Keratinocyte (primary cell): Measurements from ENCODE around the gene FBXL2. TPM values are rescaled to one million over a fixed set of nuclear protein-coding genes. Genes with fewer than 3 reads are reported as not detected.

ENCODE experiments used
- DNase-seq: peaks from one replicate; pipeline ENCODE4 v3.0.0-alpha.2; 2011; ENCODE audit warnings: low read depth, missing footprints, low spot score
- FAIRE-seq: peaks from 2 replicates; lab custom pipeline; 2011; peaks lifted over from hg19 to GRCh38; lab: Jason Lieb, UNC
- H2AFZ ChIP-seq: 2 replicates; pipeline ENCODE4 v1.6.0; 2012; ENCODE audit warnings: low read length, control low read depth, inconsistent platforms; ENCODE audit not compliant: control insufficient read depth
- H3K27ac ChIP-seq: 2 replicates; pipeline ENCODE4 v1.5.1; 2011; ENCODE audit warnings: low read length; ENCODE audit not compliant: control insufficient read depth, insufficient read depth
- H3K27me3 ChIP-seq: 3 replicates; pipeline ENCODE4 v1.6.0; 2011; ENCODE audit warnings: low read length; ENCODE audit not compliant: control insufficient read depth, insufficient read depth; ENCODE audit errors: extremely low read depth
- H3K36me3 ChIP-seq, 2 experiments: 2 replicates in 1 of 2; 3 replicates in 1 of 2; pipeline ENCODE4 v1.5.1; 2011; ENCODE audit warnings: low read length in 2 of 2, mild to moderate bottlenecking in 1 of 2; ENCODE audit not compliant: control insufficient read depth in 2 of 2, insufficient read depth in 2 of 2; ENCODE audit errors: extremely low read depth in 1 of 2
- H3K4me1 ChIP-seq: 3 replicates; pipeline ENCODE4 v1.5.1; 2011; ENCODE audit warnings: low read length; ENCODE audit not compliant: control insufficient read depth, insufficient read depth; ENCODE audit errors: extremely low read depth
- H3K4me2 ChIP-seq: 3 replicates; pipeline ENCODE4 v1.6.0; 2011; ENCODE audit warnings: low read depth, low read length; ENCODE audit not compliant: control insufficient read depth, insufficient read depth; ENCODE audit errors: extremely low read depth
- H3K4me3 ChIP-seq, 3 experiments: fragments of 200-600 bp in 1 of 3; sonication (generic) in 1 of 3; 2 replicates in 2 of 3; 3 replicates in 1 of 3; pipeline ENCODE4 v1.5.1; 2011 to 2016; ENCODE audit warnings: low read length in 3 of 3, mild to moderate bottlenecking in 3 of 3, control low read depth in 2 of 3, inconsistent platforms in 1 of 3, low read depth in 1 of 3, mixed read lengths in 1 of 3, mixed run types in 1 of 3, moderate library complexity in 1 of 3; ENCODE audit not compliant: control insufficient read depth in 2 of 3, insufficient read depth in 2 of 3; ENCODE audit errors: extremely low read depth in 1 of 3
- H3K79me2 ChIP-seq: 2 replicates; pipeline ENCODE4 v1.6.0; 2012; ENCODE audit warnings: low read length; ENCODE audit not compliant: control insufficient read depth, insufficient read depth
- H3K9ac ChIP-seq: 3 replicates; pipeline ENCODE4 v1.6.0; 2011; ENCODE audit warnings: low read length; ENCODE audit not compliant: control insufficient read depth, insufficient read depth; ENCODE audit errors: extremely low read depth
- H3K9me1 ChIP-seq: 3 replicates; pipeline ENCODE4 v1.6.0; 2011; ENCODE audit warnings: low read length; ENCODE audit not compliant: control insufficient read depth, insufficient read depth; ENCODE audit errors: extremely low read depth
- H3K9me3 ChIP-seq: 2 replicates; pipeline ENCODE4 v1.5.1; 2012; ENCODE audit warnings: low read depth, low read length; ENCODE audit not compliant: control insufficient read depth
- H4K20me1 ChIP-seq: 3 replicates; pipeline ENCODE4 v1.6.0; 2011; ENCODE audit warnings: low read length; ENCODE audit not compliant: control insufficient read depth, insufficient read depth; ENCODE audit errors: extremely low read depth
- EZH2 ChIP-seq: IDR thresholded peaks from one replicate; pipeline ENCODE4 v1.6.1; 2012; ENCODE audit warnings: inconsistent platforms, mild to moderate bottlenecking, low read length, moderate library complexity
- dilution Hi-C: fragments of 300-500 bp; cut with MboI; formaldehyde crosslinking; loops from one replicate; pipeline ENCODE4 v1.7.0; 2020; ENCODE audit warnings: low sequenced_read_pairs; ENCODE audit not compliant: extremely low pct_ligation_motif_present
- polyA plus RNA-seq, 5 experiments: library from polyadenylated mRNA; depleted of rRNA in 3 of 5; stranded (reverse) in 3 of 5; stranded (forward) in 1 of 5; unstranded in 1 of 5; fragments of >200 nt; gene quantifications; 1 replicate in 1 of 5; 2 replicates in 3 of 5; 3 replicates in 1 of 5; pipeline versions ENCODE4 v1.2.1 to v1.2.3, GENCODE V29; 2011 to 2012; ENCODE audit warnings: missing spikeins in 2 of 5, low read depth in 1 of 5, low replicate concordance in 1 of 5
- TF ChIP-seq, protein P1 (sequence below), 3 experiments: IDR thresholded peaks in 1 of 3; conservative IDR thresholded peaks in 1 of 3; optimal IDR thresholded peaks in 1 of 3; 2 replicates in 2 of 3; 3 replicates in 1 of 3; pipeline versions ENCODE3 to v1.5.1; 2011; ENCODE audit warnings: low read length in 3 of 3, mild to moderate bottlenecking in 3 of 3, moderate library complexity in 2 of 3, control low read depth in 1 of 3, inconsistent platforms in 1 of 3; ENCODE audit not compliant: insufficient read depth in 2 of 3; ENCODE audit errors: extremely low read depth in 1 of 3

The FBXL2 gene
- polyA plus RNA-seq, 1 donor (not counting 4 experiments of a cell fraction or from before 2014, with no cell fraction given) = 25.9 TPM

GRCh38 chr3:33229947-33230346 lies 47.3 kb upstream of the FBXL2 start:
- Histone ChIP-seq H2AFZ (no peak overlapping the region), H3K4me3 (no peak overlapping the region), H3K9me1 (no peaks in the 10 kb centered on the region), H3K4me2 (no peak overlapping the region), H3K79me2 (no peaks in the 10 kb centered on the region), H3K4me1 (no peaks in the 10 kb centered on the region), H3K27me3 (peaks cover 3% of the 10 kb centered on the region), H4K20me1 (no peaks in the 10 kb centered on the region), H3K9me3 (no peaks in the 10 kb centered on the region), H3K36me3 (no peaks in the 10 kb centered on the region), H3K27ac (no peak overlapping the region), H3K9ac (no peak overlapping the region)
- dilution Hi-C loops = no loop called here
- FAIRE-seq (no peak), DNase-seq (no peak)
- no peak for TF ChIP-seq EZH2
- TF ChIP-seq, protein P1, sequence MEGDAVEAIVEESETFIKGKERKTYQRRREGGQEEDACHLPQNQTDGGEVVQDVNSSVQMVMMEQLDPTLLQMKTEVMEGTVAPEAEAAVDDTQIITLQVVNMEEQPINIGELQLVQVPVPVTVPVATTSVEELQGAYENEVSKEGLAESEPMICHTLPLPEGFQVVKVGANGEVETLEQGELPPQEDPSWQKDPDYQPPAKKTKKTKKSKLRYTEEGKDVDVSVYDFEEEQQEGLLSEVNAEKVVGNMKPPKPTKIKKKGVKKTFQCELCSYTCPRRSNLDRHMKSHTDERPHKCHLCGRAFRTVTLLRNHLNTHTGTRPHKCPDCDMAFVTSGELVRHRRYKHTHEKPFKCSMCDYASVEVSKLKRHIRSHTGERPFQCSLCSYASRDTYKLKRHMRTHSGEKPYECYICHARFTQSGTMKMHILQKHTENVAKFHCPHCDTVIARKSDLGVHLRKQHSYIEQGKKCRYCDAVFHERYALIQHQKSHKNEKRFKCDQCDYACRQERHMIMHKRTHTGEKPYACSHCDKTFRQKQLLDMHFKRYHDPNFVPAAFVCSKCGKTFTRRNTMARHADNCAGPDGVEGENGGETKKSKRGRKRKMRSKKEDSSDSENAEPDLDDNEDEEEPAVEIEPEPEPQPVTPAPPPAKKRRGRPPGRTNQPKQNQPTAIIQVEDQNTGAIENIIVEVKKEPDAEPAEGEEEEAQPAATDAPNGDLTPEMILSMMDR (optimal IDR thresholded peaks at IDR 0.05 in 1 of 3, IDR thresholded peaks at IDR 0.05 in 1 of 3, conservative IDR thresholded peaks at IDR 0.05 in 1 of 3; ENCODE audit: extremely low read depth in 1 of 3, insufficient read depth in 2 of 3, low read length in 3 of 3) = no peak

GRCh38 chr3:33231756-33232465 lies 45.3 kb upstream of the FBXL2 start:
- Histone ChIP-seq H3K79me2 (no peaks in the 10 kb centered on the region), H4K20me1 (no peaks in the 10 kb centered on the region), H3K27ac (no peak overlapping the region), H3K4me3 (no peak overlapping the region), H3K4me2 (no peak overlapping the region), H2AFZ (no peak overlapping the region), H3K9me3 (no peaks in the 10 kb centered on the region), H3K36me3 (no peaks in the 10 kb centered on the region), H3K4me1 (no peaks in the 10 kb centered on the region), H3K9me1 (no peaks in the 10 kb centered on the region), H3K27me3 (peaks cover 3% of the 10 kb centered on the region), H3K9ac (no peak overlapping the region)
- DNase-seq (no peak), FAIRE-seq (no peak)
- dilution Hi-C loops = no loop called here
- TF ChIP-seq, protein P1 (optimal IDR thresholded peaks at IDR 0.05 in 1 of 3, IDR thresholded peaks at IDR 0.05 in 1 of 3, conservative IDR thresholded peaks at IDR 0.05 in 1 of 3; ENCODE audit: extremely low read depth in 1 of 3, insufficient read depth in 2 of 3, low read length in 3 of 3) = no peak
- no peak for TF ChIP-seq EZH2
